H1 (cell line): ENCODE measurements around the gene SENP7. TPM values are rescaled to one million over a fixed set of nuclear protein-coding genes. Genes with fewer than 3 reads are reported as not detected.

ENCODE experiments used
- CTCF ChIP-seq, 3 experiments: IDR thresholded peaks; 1 replicate in 2 of 3; 2 replicates in 1 of 3; pipeline versions ENCODE4 v1.5.1 to v1.6.1; 2011; ENCODE audit warnings: low read length in 3 of 3, mild to moderate bottlenecking in 3 of 3, inconsistent platforms in 2 of 3, low read depth in 1 of 3, moderate library complexity in 1 of 3; ENCODE audit not compliant: insufficient read depth in 1 of 3; ENCODE audit errors: control extremely low read depth in 1 of 3
- JUN ChIP-seq: IDR thresholded peaks from 2 replicates; pipeline ENCODE4 v1.6.1; 2011; ENCODE audit warnings: low read depth, mild to moderate bottlenecking, improper control_type of control experiment, low read length
- KDM4A ChIP-seq: IDR thresholded peaks from one replicate; pipeline ENCODE4 v1.7.1; 2012; ENCODE audit warnings: low read depth, mild to moderate bottlenecking, moderate library complexity, low read length, inconsistent platforms; ENCODE audit not compliant: severe bottlenecking
- polyA plus RNA-seq, 7 experiments: library from polyadenylated mRNA; depleted of rRNA in 3 of 7; stranded (reverse) in 5 of 7; unstranded in 2 of 7; fragments of >200 nt in 5 of 7; fragments of 200-250 nt in 2 of 7; gene quantifications; 1 replicate in 5 of 7; 2 replicates in 1 of 7; 4 replicates in 1 of 7; pipeline versions ENCODE4 v1.2.1 to v1.2.3, GENCODE V29; 2011 to 2013; ENCODE audit warnings: missing spikeins in 2 of 7, mixed read lengths in 2 of 7
- total RNA-seq: library from RNA; stranded (reverse); fragmentation: NEBNext Ultra II Directional; extraction: Animal tissue kit (Norgen Biotek cat#: 25700); gene quantifications from 2 replicates; pipeline ENCODE4 v1.2.1, GENCODE V29; 2021

Gene SENP7
- total and polyA plus RNA-seq, 2 of the 8 experiments (the other 6 are each of a cell fraction or from before 2014, with no cell fraction given) = 2.8 to 7.8 TPM

- TF ChIP-seq CTCF (IDR thresholded peaks at IDR 0.05; ENCODE audit: control extremely low read depth in 1 of 3, insufficient read depth in 1 of 3, low read depth in 1 of 3, low read length in 3 of 3) = peak in 2 of 3 experiments; percentile 11 to 29; a peak in 2 of 4 replicates
- TF ChIP-seq KDM4A = no peak
- no peak for TF ChIP-seq JUN
Observed at GRCh38 chr3:101544161-101544850, 31.3 kb upstream of the SENP7 start (continued).
